ENCODE results near the gene CP. TPM values are rescaled to one million over a fixed set of nuclear protein-coding genes. Genes with fewer than 3 reads are reported as not detected.

Gene CP
- total RNA-seq, 3 donors from 2014 or later (not counting 1 experiment from before 2014, with no cell fraction given): not detected

GRCh38 chr3:149174901-149175300 is 46.7 kb downstream of the CP start:
- peak; percentile 37 to 83 (median 70) for ATAC-seq
- Histone ChIP-seq H3K4me3 (ENCODE audit: low read length) (no peak overlapping the region), H3K27ac (ENCODE audit: low read length) (no peak overlapping the region), H3K9me3 (ENCODE audit: control insufficient read depth, insufficient read depth, low read length) (no peaks in the 10 kb centered on the region), H3K27me3 (ENCODE audit: control insufficient read depth, insufficient read depth, low read length) (no peaks in the 10 kb centered on the region), H3K4me1 (ENCODE audit: control insufficient read depth, insufficient read depth, low read length) (peaks cover 3% of the 10 kb centered on the region), H3K36me3 (ENCODE audit: control insufficient read depth, insufficient read depth, low read length) (peaks cover 31% of the 10 kb centered on the region)
- no CpG with 5 or more reads among the region's 3 CpGs for WGBS (ENCODE audit: insufficient coverage)
- H3K9me3 Mint-ChIP-seq: no peaks in the 10 kb centered on the region
- H3K27ac Mint-ChIP-seq: peak overlapping the region in 1 of 2 donors; percentile 48
- H3K4me1 Mint-ChIP-seq: peaks cover 21 to 22% of the 10 kb centered on the region in 2 donors
- TF ChIP-seq CTCF (IDR thresholded peaks at IDR 0.05): no peak
- peaks cover 19% of the 10 kb centered on the region for H3K36me3 Mint-ChIP-seq
- DNase-seq: peak in 1 of 2 donors; percentile 36
- intact Hi-C loops (cut with micrococcal nuclease): no loop called here
- no peaks in the 10 kb centered on the region for H3K27me3 Mint-ChIP-seq (ENCODE audit: low read depth in 2 of 2)
- no peak overlapping the region for H3K4me3 Mint-ChIP-seq

GRCh38 chr3:149170672-149171071 is 51.0 kb downstream of the CP start:
- Histone ChIP-seq H3K27me3 (ENCODE audit: control insufficient read depth, insufficient read depth, low read length) (no peaks in the 10 kb centered on the region), H3K4me1 (ENCODE audit: control insufficient read depth, insufficient read depth, low read length) (peaks cover 3% of the 10 kb centered on the region), H3K36me3 (ENCODE audit: control insufficient read depth, insufficient read depth, low read length) (peaks cover 69% of the 10 kb centered on the region), H3K9me3 (ENCODE audit: control insufficient read depth, insufficient read depth, low read length) (no peaks in the 10 kb centered on the region), H3K4me3 (ENCODE audit: low read length) (no peak overlapping the region), H3K27ac (ENCODE audit: low read length) (no peak overlapping the region)
- H3K4me1 Mint-ChIP-seq: peaks cover 22 to 24% of the 10 kb centered on the region in 2 donors
- no peak for ATAC-seq
- 98% methylated on average over 7 of the region's 7 CpGs for WGBS (ENCODE audit: insufficient coverage)
- TF ChIP-seq CTCF (IDR thresholded peaks at IDR 0.05): no peak
- peaks cover 30% of the 10 kb centered on the region for H3K36me3 Mint-ChIP-seq
- intact Hi-C loops (cut with micrococcal nuclease): no loop called here
- H3K27ac Mint-ChIP-seq: no peak overlapping the region
- no peak for DNase-seq
- H3K9me3 Mint-ChIP-seq: no peaks in the 10 kb centered on the region
- H3K4me3 Mint-ChIP-seq: no peak overlapping the region
- no peaks in the 10 kb centered on the region for H3K27me3 Mint-ChIP-seq (ENCODE audit: low read depth in 2 of 2)

- no peaks in the 10 kb centered on the region for H3K9me3 ChIP-seq (ENCODE audit: control insufficient read depth, insufficient read depth, low read length)
- Mint-ChIP-seq H3K4me1 (peaks cover 4 to 5% of the 10 kb centered on the region in 2 donors), H3K36me3 (peaks cover 22% of the 10 kb centered on the region), H3K4me3 (no peak overlapping the region), H3K9me3 (no peaks in the 10 kb centered on the region), H3K27me3 (ENCODE audit: low read depth in 2 of 2) (no peaks in the 10 kb centered on the region), H3K27ac (no peak overlapping the region)
- H3K4me3 ChIP-seq (ENCODE audit: low read length): no peak overlapping the region
- no peaks in the 10 kb centered on the region for H3K27me3 ChIP-seq (ENCODE audit: control insufficient read depth, insufficient read depth, low read length)
- no peak for ATAC-seq
- intact Hi-C loops (cut with micrococcal nuclease): no loop called here
- H3K27ac ChIP-seq (ENCODE audit: low read length): no peak overlapping the region
- no peak for TF ChIP-seq CTCF (IDR thresholded peaks at IDR 0.05)
- no peak for DNase-seq
- H3K4me1 ChIP-seq (ENCODE audit: control insufficient read depth, insufficient read depth, low read length): no peaks in the 10 kb centered on the region
- WGBS (ENCODE audit: insufficient coverage): 92% methylated on average over 2 of the region's 2 CpGs
- peaks cover 84% of the 10 kb centered on the region for H3K36me3 ChIP-seq (ENCODE audit: control insufficient read depth, insufficient read depth, low read length)
Measured at GRCh38 chr3:149167898-149168297, 53.7 kb downstream of the CP start.

GRCh38 chr3:149163066-149163465 is 58.6 kb downstream of the CP start:
- no peaks in the 10 kb centered on the region for H3K4me1 ChIP-seq (ENCODE audit: control insufficient read depth, insufficient read depth, low read length)

More at GRCh38 chr3:149163066-149163465, 58.6 kb downstream of the CP start:
- ATAC-seq: no peak
- H3K36me3 ChIP-seq (ENCODE audit: control insufficient read depth, insufficient read depth, low read length): peaks cover 88% of the 10 kb centered on the region
- no peaks in the 10 kb centered on the region for H3K27me3 Mint-ChIP-seq (ENCODE audit: low read depth in 2 of 2)
- intact Hi-C loops (cut with micrococcal nuclease): no loop called here
- no peak for DNase-seq
- WGBS (ENCODE audit: insufficient coverage): 0% methylated on average over 1 of the region's 1 CpG
- no peak overlapping the region for H3K27ac ChIP-seq (ENCODE audit: low read length)
- peaks cover 25% of the 10 kb centered on the region for H3K36me3 Mint-ChIP-seq
- no peak overlapping the region for H3K4me3 ChIP-seq (ENCODE audit: low read length)
- H3K4me1 Mint-ChIP-seq: peaks cover 4 to 5% of the 10 kb centered on the region in 2 donors
- H3K27ac Mint-ChIP-seq: no peak overlapping the region
- no peaks in the 10 kb centered on the region for H3K9me3 ChIP-seq (ENCODE audit: control insufficient read depth, insufficient read depth, low read length)
- no peak for TF ChIP-seq CTCF (IDR thresholded peaks at IDR 0.05)
- no peaks in the 10 kb centered on the region for H3K27me3 ChIP-seq (ENCODE audit: control insufficient read depth, insufficient read depth, low read length)
- no peaks in the 10 kb centered on the region for H3K9me3 Mint-ChIP-seq
- no peak overlapping the region for H3K4me3 Mint-ChIP-seq

Measured in natural killer cell (primary cell).